ENCODE results near the gene RIPOR3.

The RIPOR3 gene

GRCh38 chr20:50594231-50594590 lies 97.1 kb downstream of the RIPOR3 start:
- Histone ChIP-seq H3K79me2 (ENCODE audit: insufficient read depth, low read length) (no peaks in the 10 kb centered on the region), H3K27me3 (ENCODE audit: insufficient read depth, low read length) (peaks cover 12% of the 10 kb centered on the region), H3K4me2 (ENCODE audit: low read length) (no peak overlapping the region), H3K9ac (ENCODE audit: low read length) (no peak overlapping the region), H3F3A (ENCODE audit: insufficient read depth, low read length) (no peaks in the 10 kb centered on the region), H3K4me1 (ENCODE audit: insufficient read depth, low read length, severe bottlenecking) (no peaks in the 10 kb centered on the region), H3K9me3 (ENCODE audit: low read length) (no peaks in the 10 kb centered on the region), H2AFZ (ENCODE audit: low read length) (no peak overlapping the region), H4K20me1 (ENCODE audit: insufficient read depth, low read length) (no peaks in the 10 kb centered on the region), H3K36me3 (ENCODE audit: insufficient read depth, low read length) (no peaks in the 10 kb centered on the region), H3K27ac (ENCODE audit: low read depth, low read length, poor library complexity, severe bottlenecking) (no peak overlapping the region), H3K9me2 (ENCODE audit: low read depth, low read length) (no peaks in the 10 kb centered on the region), H3K4me3 (ENCODE audit: low read depth, low read length, poor library complexity, severe bottlenecking) (no peak overlapping the region)
- TF ChIP-seq CTCF (IDR thresholded peaks at IDR 0.05; ENCODE audit: low read length) (no peak), EZH2 (IDR thresholded peaks at IDR 0.05; ENCODE audit: borderline replicate concordance, low read length) (no peak)

DNA sequence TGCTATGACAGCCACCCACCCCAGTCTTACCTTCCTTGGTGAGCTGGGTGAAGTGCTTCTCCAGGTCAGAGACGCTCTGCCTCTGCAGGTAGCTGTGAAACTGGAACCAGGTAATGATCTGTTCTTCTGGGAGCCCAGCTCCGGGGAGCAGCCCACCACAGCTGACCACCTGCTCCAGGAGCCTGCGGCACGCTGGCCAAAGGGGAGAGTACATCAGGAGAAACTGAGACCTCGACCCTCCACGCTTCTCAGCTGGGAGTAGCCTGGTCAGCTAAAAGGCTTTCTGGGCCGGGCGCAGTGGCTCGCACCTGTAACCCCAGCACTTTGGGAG lies 98.4 kb downstream of the RIPOR3 start:
- H3K4me3 ChIP-seq (ENCODE audit: low read depth, low read length, poor library complexity, severe bottlenecking) = no peak overlapping the region
- no peak for TF ChIP-seq CTCF (IDR thresholded peaks at IDR 0.05; ENCODE audit: low read length)
- no peak for TF ChIP-seq EZH2 (IDR thresholded peaks at IDR 0.05; ENCODE audit: borderline replicate concordance, low read length)
- no peak overlapping the region for H3K27ac ChIP-seq (ENCODE audit: low read depth, low read length, poor library complexity, severe bottlenecking)
- H3K9me2 ChIP-seq (ENCODE audit: low read depth, low read length) = no peaks in the 10 kb centered on the region
- no peak overlapping the region for H2AFZ ChIP-seq (ENCODE audit: low read length)
- H3K79me2 ChIP-seq (ENCODE audit: insufficient read depth, low read length) = no peaks in the 10 kb centered on the region
- peaks cover 12% of the 10 kb centered on the region for H3K27me3 ChIP-seq (ENCODE audit: insufficient read depth, low read length)
- H4K20me1 ChIP-seq (ENCODE audit: insufficient read depth, low read length) = no peaks in the 10 kb centered on the region
- no peaks in the 10 kb centered on the region for H3K36me3 ChIP-seq (ENCODE audit: insufficient read depth, low read length)
- H3F3A ChIP-seq (ENCODE audit: insufficient read depth, low read length) = no peaks in the 10 kb centered on the region
- no peaks in the 10 kb centered on the region for H3K4me1 ChIP-seq (ENCODE audit: insufficient read depth, low read length, severe bottlenecking)
- H3K4me2 ChIP-seq (ENCODE audit: low read length) = no peak overlapping the region
- no peaks in the 10 kb centered on the region for H3K9me3 ChIP-seq (ENCODE audit: low read length)
- H3K9ac ChIP-seq (ENCODE audit: low read length) = no peak overlapping the region

- TF ChIP-seq EZH2 (IDR thresholded peaks at IDR 0.05; ENCODE audit: borderline replicate concordance, low read length) = no peak
- TF ChIP-seq CTCF (IDR thresholded peaks at IDR 0.05; ENCODE audit: low read length) = no peak
- Histone ChIP-seq H3K27me3 (ENCODE audit: insufficient read depth, low read length) (peaks cover 8% of the 10 kb centered on the region), H2AFZ (ENCODE audit: low read length) (no peak overlapping the region), H3F3A (ENCODE audit: insufficient read depth, low read length) (no peaks in the 10 kb centered on the region), H3K9ac (ENCODE audit: low read length) (no peak overlapping the region), H3K4me2 (ENCODE audit: low read length) (no peak overlapping the region), H3K4me3 (ENCODE audit: low read depth, low read length, poor library complexity, severe bottlenecking) (no peak overlapping the region), H3K27ac (ENCODE audit: low read depth, low read length, poor library complexity, severe bottlenecking) (no peak overlapping the region), H3K79me2 (ENCODE audit: insufficient read depth, low read length) (no peaks in the 10 kb centered on the region), H3K9me2 (ENCODE audit: low read depth, low read length) (no peaks in the 10 kb centered on the region), H3K4me1 (ENCODE audit: insufficient read depth, low read length, severe bottlenecking) (no peaks in the 10 kb centered on the region), H3K36me3 (ENCODE audit: insufficient read depth, low read length) (no peaks in the 10 kb centered on the region), H3K9me3 (ENCODE audit: low read length) (no peaks in the 10 kb centered on the region), H4K20me1 (ENCODE audit: insufficient read depth, low read length) (no peaks in the 10 kb centered on the region)
Observed at GRCh38 chr20:50592282-50593004, 98.9 kb downstream of the RIPOR3 start.
